Germinal center (tissue), 1 donor: ENCODE measurements around the gene AFF3.
"Not testable (repeated sequence)": the region's sequence is repeated elsewhere in the genome, so short reads cannot be mapped to it uniquely, and the experiment has no call there.

ENCODE experiments used
- DNase-seq: peaks from one replicate; pipeline ENCODE4 v3.0.0; 2012; ENCODE audit warnings: mixed read lengths, low spot score

AFF3 gene

DNA sequence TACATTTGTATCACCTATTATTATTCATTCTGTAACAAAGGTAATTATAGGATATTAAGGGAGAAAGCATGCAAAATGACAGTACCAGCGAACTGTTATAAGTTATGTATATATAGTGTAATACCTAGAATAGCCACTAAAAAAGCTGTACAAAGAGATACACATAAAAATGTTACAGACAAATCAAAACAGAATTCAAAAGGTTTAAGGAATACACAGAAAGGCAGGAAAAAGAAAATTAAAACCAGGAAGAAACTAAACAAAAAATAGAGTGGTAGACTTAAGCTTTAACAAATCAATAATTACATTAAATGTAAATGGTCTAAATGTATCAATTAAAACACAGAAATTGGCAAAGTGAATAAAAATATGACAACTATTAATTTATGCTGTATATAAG, 476.1 kb downstream of the AFF3 start:
- no peak for DNase-seq

GRCh38 chr2:99663641-99664040, 478.7 kb downstream of the AFF3 start:
- DNase-seq, result no peak

- no peak for DNase-seq
Observed at GRCh38 chr2:99662761-99663341, 479.5 kb downstream of the AFF3 start.

GRCh38 chr2:99661761-99662160, 480.6 kb downstream of the AFF3 start:
- not testable (repeated sequence) for DNase-seq

DNA sequence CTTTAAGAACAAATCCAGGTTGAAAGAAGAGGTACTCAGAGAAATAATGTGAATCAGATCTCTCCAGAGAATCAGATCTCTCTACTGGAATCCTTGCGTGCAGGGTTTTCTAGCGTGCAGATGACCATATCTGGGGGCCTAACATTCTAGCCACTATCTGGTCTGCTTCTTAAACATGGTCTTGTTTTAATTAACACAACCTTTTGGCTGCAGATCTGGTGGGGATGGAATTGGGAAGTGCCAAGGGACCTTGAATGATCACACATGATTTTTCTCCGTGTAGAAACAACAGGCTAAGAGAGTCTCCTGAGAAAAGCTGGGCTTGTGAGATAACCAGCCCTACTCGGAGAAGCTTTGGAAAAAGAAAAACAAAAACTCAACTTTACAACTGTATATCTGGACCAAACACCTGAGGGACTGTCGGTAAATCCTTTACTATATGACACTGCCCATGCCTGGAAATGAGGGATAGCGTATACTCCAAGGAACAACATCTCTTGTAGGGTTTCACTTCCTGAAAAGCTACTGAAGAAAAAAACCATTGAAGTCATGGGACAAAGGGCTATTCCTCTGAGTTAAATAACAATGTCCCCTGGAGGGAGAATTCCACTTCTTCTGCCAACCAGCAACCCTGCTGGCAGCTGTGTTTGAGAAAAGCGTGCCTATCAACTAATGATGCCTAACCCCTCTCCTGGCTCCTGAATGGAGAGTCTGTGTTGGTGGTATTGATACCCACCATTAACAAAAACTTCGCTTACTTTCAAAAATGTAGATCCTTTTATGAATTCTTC, 481.6 kb downstream of the AFF3 start:
- DNase-seq, result no peak

DNA sequence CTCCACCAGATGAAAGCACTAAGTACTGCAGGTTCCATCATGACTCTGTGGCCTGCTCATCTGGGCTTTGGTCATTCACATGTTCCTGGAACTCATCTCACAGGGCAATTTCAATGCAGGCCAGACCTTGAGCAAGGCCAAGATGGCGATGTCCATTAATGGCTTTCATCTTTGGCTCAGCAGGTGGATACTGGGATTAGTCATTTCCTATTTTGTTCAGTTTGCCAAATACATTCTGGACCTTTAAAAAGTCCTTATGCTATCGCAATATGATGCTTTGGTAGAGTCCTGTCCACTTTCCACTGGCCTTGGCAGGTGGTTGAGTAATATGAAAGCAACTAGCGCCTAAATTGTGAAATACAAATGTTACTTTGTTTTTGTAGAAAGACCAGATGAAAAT, 482.5 kb downstream of the AFF3 start:
- DNase-seq, result no peak

DNA sequence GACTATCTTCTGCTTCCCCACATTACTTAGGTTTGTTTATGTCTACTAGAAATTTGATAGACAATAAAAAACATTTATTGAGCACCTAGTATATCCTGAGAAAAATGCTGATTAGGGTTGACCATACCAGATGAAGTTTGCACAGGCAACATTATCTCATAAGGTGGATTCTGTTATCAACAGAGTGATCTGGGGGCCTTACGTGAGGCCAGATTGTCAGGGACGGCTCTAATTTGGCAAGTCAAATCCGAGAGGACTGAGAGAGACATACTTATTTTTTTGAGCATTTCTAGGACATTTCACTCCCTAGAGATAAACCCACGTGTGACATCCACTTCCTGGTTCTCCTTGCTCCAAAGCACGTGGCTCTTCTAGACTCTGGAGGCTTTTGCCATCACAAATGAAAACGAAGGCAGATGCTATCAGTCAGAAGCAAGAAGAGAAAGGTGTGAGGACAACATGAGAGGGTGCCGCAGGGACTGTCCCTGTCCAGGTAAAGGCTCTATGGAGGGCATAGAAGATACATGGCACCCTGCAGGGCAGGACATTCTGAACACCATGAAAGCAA, 484.6 kb downstream of the AFF3 start:
- DNase-seq, result no peak

DNA sequence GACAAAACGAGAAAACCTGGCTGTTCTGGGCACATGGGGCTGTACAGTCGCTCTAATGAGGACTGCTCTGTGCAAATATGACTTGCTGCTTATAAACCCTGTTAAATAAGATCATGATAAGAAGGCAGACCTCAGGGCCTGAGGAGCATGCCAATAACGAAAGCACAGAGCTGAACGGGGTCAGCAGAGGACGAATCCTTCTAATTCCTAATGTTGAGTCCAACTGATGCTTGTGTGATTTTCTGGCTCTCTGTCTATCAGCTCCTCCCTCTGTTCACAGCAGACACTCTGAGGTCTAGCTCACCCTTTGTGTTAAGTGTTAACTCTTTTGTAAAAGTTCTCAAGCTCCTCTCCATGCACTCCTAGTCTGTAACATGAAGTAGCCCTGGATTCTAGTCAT, 485.4 kb downstream of the AFF3 start:
- no peak for DNase-seq

DNA sequence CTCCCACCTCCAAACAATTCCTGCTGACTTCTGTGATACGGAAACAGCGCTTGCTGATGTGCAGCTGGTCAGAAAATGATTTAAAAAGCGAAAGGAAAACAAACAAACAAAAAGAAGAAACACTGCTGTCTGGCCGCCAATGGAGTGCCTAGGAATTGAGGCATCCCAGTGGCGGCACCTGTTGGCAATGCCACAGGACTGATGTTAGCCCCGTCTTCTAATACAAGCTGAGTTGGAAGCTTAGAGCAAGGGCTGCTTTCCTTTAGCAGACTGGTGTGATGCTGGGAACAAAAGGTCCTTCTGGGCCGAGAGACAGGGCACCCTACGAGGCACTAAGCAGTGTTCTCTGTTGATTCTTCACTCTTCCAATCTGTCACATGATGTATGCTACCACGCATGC, 489.0 kb downstream of the AFF3 start:
- DNase-seq, result no peak

DNA sequence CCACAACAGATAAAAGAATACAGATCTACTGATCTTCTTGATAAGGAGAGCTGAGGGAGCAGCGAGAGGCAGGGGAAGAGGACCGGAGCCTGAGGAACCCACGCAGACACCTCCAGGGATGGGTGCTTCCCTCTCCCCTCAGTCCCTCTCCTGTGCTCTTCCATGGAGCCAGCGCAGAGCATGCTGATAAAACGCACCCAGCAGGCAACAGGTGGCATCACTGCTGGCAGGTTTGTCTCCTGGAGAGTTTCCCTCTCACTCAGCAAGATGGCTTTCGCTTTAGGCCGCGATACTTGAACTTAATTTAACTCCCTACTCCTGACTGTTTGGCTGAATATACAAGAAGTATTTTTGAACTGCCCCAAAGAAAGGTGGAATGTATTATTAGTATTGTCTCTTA, 489.5 kb downstream of the AFF3 start:
- DNase-seq, result no peak

DNA sequence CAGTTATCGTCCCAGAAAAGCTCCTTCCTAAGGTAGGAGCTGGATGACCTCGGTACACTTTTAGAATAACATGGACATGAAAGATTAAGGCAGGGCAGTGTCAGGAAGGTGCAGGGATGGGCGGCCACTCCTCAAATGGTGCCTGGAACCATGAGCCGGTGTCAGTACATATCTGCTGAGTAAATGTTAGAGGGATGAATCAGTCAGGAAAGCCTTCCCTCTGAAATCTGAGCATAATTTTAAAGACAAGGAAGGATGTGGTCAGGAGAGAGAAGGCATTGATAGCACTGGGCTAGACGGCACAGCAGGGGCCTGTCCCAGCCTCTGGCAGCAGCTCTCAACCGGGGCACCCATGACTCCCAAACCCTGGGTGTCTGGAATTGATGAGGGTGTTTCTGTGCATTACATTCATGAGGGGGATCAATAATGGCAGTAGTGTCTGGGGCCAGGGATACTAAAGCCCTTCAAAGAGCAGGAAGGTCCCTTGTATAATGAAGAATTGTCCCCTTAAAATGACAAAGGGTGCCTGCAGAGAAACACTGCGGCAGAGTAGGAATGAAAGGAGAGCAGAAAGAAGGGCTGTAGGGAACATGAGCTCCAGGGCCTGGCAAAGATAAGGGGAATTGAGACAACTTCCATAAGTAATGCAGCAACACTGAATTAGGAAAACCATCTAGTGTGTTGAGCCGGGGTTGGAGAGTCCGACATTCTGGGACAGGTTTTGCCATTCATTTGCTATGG, 490.3 kb downstream of the AFF3 start:
- DNase-seq, result no peak

- DNase-seq, result no peak
Observed at GRCh38 chr2:99648906-99649789, 493.2 kb downstream of the AFF3 start.

GRCh38 chr2:99648178-99648844, 494.1 kb downstream of the AFF3 start:
- no peak for DNase-seq

DNA sequence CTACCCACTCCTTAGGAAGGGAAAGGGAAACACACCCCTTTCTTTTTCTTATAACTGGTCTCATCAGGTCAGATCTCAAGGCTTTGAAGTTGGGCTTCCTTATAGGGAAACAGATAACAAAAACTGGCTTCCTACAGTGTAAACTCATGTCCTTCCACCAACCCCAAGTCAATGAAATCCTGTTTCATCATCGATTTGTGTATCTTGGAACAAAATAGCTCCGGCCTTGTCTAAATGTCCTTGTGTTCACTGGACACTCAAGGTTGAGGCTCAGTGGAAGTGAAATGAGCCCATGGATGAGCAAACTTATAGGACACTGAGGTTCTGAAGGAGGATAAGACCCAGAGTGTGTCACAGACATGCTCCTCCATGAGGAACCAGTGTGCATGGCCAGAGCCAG, 496.4 kb downstream of the AFF3 start:
- no peak for DNase-seq

- DNase-seq, result no peak
Observed at GRCh38 chr2:99644419-99644787, 498.0 kb downstream of the AFF3 start.

DNA sequence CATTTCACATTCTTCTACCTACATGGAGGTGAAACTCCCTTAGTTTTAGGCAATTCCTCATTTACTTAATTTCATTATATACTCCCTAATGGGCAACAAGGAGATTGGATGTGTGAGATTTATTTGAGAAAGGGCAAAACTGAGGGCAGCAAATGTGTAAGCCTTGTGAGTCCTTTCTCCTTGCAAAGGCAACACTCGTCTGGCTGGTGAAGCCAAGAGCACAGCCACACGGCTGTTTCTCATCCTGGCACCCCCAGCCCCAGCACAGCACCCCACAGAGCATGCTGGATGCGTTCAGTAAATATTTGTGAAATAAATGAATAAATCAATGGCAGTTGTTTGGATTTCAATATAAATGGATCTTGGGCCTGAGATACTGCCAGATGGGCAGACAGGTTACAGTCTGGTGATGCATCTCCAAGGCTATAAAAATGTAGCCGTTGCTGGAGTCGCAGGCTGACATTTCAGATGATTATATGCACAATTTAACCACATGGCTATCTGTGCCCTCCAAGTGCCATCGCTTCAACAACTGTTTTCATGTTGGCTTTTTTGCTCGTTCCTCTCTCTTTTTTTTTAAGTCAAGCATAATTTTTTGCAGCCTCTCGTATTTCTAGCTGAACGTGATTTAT, 498.5 kb downstream of the AFF3 start:
- no peak for DNase-seq

DNA sequence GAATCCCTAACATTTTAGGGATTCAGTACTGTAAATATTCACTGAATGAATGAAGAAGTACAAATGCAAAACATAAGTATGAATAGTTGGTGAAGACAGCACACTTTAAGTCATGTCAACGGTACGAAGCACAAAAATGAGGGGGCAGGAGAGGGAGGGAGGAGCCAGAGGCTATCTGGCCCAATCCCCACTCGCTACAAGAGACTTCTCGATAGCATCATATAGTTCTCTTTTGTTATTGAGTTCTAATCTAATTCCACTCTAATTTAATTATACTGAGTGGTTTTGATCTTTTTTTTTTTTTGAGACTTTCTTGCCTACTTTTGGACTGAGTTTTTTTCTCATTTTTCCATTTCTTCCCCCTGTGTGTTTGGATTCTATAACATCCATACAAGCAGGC, 500.4 kb downstream of the AFF3 start:
- DNase-seq, result no peak

- no peak for DNase-seq
Observed at GRCh38 chr2:99640635-99641151, 501.7 kb downstream of the AFF3 start.

DNA sequence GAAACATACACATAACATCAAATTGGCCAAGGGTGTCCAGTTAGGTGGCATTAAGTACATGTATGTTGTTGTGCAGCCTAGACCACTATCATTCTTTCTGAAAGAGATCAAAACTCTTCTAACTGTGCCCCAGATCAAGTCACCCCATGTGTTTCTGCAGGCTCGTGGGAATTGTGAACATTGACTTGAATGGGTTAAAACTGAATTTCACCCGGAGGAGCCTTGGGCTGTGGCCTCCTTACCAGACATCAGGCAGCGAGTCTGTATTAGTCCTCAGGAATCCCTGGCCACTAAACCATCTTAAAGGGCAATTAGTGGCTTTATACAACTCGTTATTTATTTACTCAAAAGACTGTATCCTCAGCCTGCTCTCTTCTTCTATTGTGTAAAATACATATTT, 503.6 kb downstream of the AFF3 start:
- no peak for DNase-seq

DNA sequence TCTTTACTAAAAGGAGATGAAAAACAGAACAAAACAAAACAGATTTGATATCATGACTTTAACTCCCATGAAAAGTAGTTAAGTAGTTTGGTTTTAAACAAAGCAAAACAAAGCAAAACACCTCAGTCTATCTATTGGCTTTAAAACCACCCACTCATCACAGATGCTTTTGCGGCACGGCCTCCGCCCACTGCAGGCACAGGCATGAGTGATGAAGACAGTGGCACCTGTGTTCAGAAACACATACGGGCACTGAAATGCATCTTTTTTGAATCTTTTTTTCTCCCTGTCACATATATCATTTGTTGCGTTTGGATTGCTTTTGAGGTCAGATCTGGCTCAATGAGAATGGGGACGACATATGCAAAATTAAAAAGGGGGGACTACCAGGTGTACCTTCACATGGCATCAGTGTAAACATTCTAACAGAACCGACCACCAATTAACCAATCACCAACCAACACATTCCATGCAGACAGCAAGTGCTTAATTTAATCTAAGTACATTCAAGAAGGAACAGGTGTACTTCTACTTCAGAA, 505.2 kb downstream of the AFF3 start:
- DNase-seq, result peak; percentile 84
